Measurements from ENCODE around the gene ATF6.
"Not testable (repeated sequence)": the region's sequence is repeated elsewhere in the genome, so short reads cannot be mapped to it uniquely, and the experiment has no call there.

The ATF6 gene

DNA sequence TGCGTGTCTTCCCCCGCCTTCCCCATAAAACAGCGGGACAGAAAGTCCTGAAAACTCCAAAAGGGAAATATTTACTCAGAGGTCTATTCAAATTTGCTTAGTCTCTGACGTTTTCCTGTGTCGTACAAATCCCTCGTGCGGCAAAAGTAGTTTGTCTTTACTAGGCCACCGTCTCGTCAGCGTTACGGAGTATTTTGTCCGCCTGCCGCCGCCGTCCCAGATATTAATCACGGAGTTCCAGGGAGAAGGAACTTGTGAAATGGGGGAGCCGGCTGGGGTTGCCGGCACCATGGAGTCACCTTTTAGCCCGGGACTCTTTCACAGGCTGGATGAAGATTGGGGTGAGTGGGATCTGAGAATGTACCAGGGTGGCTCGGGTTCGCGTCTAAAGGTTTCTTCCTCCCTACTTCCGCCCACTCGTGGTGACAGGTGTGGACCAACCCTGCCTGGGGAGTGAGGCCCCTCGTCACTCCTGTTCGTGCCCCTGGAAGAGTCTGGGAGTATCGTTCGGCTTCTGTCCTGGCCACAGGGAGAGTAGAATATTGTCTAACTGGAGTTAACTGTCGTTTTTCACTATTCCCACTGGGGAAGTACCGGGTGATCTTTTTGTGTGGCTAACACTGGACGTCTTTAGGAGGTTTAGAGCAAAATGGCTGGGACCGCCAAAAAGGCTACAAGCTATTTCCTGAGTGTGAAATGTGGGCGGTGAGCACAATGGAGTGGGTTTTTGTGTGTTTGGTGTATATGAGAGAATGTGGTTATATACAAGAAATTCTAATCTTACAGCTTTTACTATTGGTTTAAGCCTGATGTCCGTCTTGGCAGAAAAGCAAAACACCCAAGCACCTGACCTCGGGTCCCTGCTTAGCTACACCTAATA is at the start of gene ATF6:
TSS of gene ATF6 (plus strand) at position 219 of the 880 bp plus-strand sequence. CDS start at position 260, 41 bp downstream.
- peak; percentile 85 for DNase-seq

DNA sequence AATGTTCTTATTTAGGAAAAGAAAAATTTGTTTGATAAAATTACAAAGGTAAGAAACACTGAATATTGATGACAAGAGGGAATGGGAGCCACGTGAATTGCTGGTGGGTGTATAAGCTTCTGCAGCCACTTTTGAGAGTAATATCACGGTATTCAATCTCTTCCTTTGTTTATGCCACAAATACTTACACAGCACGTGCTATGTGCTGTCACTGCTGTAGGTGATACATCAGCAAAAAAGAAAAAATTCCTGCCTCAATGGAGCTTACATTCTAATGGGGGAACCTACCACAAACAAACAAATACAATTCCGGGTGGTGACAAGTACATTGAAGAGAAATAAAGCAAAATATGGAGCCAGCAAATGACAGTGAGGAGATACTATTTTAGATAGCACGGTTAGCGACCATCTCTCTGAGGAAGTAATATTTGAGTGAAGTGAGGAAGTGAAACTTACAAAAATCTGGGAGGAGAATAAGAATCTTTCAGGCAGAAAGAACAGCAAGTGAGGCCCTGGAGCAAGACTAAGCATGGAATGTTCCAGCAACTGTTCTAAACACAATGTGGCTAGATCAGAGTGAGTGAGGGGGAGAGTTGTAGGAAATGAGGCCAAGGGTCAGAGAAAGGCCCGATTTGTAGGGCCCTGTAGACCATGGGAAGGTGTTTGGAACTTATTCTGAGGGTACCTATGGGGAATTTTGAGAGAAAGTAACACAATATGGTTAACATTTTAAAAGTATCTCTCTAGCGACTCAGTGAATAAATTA is 47.4 kb upstream of the ATF6 start:
- no peak for DNase-seq

DNA sequence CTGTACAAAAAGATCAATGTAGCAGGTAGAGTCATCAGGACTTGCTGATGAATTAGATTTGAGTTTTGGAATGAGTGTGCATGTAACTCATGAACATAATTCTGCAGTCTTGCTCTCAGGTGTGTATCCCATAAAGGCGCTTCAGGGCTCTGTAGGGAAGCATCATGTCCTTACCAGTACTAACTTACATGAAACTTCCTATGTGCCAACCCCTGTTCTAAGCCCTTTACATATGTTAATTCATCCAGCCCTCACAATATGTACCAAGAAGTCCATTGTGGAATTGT is 46.9 kb upstream of the ATF6 start:
- no peak for DNase-seq

DNA sequence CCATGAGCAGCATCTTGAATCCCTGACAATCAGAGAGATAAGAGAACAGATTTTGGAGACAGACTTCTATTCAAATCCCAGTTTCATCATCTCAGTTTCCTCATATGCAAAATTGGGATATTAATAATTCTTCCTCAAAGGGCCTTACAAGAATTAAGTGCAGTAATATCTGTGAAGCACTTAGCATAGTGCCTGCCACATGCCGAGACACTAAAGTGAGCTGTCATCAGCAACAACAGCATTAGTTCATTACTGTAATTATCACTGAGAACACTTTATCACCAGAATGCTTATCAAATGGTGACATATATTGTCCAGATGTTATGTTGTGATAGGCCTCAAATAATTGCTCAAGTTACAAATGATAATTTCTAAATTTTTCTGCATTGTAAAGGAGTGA is 45.7 kb upstream of the ATF6 start:
- no peak for DNase-seq

DNA sequence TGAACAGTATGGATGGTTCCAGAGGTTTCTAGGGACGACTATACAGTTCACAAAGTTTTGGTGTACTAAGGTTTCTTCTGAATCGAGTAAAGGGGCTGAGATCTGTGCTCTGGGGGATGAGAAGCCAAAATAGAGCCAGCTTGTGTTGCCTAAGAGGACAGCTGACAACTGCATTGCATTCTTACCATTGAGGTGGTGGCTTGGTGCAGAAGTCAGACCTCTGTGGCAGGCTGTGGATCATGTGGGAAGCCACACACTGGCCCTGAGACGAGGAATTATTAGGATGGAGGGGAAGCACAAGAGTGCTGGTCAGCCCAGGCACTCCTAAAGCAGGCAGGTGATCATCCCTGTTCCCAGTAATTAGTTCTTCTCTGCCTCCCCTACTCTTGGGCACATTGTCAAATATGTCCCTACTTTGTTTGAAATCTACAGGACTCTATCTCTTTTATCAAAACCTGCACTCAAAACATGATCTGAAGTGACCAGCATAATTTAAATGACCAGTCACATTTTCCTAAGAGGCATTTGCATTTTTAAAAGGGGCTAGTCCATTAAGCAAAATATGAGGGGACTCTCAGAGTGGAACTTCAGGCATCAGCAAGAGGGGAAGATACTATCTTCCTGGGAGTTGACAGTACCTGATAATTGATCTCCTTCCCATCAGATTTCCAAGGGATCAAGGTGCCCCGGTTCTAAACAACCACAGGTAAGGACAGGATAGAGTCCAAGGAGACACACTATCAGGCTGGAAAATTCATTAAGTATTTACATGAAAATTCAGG is 45.0 kb upstream of the ATF6 start, which contains the start of gene FCRLB:
TSS of gene FCRLB (plus strand) at position 589 of the 782 bp plus-strand sequence. CDS start 1,129 bp downstream, outside the sequence.
- DNase-seq: no peak

GRCh38 chr1:161721738-161722343 is 44.3 kb upstream of the ATF6 start:
- DNase-seq: no peak

- no peak for DNase-seq
Measured at GRCh38 chr1:161722406-161722805, 43.7 kb upstream of the ATF6 start.

GRCh38 chr1:161723459-161724141 is 42.5 kb upstream of the ATF6 start:
- DNase-seq: no peak

GRCh38 chr1:161725258-161725907 is 40.7 kb upstream of the ATF6 start:
- DNase-seq: not testable (repeated sequence)

DNA sequence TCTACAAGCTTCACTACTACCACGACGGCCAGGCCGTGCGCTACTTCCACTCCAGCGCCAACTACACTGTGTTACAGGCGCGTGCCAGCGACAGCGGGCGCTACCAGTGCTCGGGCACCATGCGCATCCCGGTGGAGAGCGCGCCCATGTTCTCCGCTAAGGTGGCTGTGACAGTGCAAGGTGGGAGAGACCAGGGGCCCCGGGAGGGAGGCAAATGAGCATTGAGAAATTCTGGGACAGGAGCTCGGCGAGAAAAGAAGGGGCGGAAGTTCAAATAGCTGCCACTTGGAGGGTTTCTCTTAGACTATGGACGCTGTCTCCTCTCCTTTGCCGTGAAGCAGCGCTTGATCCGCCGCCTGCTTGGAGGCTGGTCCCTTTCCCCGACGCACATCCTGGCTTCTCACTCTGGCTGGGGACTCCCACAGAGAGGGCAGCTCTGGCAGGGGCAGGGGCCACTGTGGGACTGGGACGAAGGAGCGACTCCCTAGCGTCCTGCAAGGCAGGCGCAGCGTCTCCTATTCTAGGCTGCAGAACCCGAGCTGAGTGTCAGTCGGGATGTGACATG is 40.1 kb upstream of the ATF6 start:
- DNase-seq: peak; percentile 55

GRCh38 chr1:161726473-161727255 is 39.5 kb upstream of the ATF6 start:
- peak; percentile 70 for DNase-seq

- DNase-seq: peak; percentile 45
Measured at GRCh38 chr1:161727256-161727924, 38.7 kb upstream of the ATF6 start.

DNA sequence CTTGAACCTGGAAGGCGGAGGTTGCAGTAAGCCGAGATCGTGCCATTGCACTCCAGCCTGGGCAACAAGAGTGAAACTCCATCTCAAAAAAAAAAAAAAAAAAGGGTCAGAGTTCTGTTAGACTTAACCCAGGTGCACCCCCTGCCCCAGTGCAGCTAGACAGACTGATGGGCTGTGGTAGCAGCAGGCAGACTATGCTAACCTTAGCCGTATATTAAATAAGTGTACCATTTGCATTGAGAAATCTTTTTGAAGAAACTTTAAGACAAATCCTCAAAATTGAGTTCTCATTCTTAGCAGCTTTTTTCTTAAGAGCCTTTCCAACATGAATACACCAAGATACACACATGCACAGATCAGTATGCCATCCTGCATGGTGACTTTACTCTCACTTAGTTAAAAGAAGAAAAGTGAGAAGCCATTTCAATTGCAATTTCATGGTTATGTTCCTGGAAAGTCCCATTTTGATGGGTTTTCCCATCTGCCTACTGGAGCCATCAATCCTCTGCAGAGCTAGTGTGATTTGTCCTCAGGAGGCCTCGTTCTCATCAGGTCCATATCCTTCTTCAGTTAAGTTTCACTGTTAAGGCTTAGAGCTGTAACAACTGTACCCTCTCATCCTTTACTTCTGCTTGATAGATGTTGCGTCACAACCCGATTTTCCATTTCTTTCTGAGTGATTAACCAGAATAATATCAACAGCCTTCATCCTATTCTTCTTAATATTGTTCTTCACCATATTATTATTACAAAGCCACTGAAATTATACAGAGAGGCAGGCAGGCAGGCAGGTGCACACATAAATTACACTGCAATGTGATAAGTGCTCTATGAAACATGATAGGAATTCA is 37.5 kb upstream of the ATF6 start:
- no peak for DNase-seq

DNA sequence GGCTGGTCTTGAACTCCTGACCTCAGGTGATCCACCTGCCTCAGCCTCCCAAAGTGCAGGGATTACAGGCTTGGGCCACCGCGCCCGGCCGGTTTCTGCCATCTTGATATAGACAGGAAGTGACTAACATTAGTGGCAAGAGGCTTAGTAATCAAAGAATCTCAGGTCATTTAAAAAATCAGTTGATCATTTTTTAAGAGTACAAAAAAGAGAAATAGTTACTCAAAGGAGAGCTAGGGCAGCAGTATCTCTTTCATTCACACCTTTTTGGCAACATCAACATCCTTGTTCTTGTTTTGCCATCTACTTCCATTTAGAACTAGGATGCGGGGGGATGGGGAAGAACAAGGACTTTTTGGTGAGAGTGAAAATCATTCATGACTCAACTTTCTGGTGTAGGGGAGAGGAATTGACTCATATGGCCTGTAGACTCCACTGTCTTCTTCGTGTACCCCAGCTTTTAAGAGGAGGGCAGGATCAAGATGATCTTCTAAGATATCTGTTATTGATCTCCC is 36.0 kb upstream of the ATF6 start:
- peak; percentile 56 for DNase-seq

- no peak for DNase-seq
Measured at GRCh38 chr1:161731241-161731640, 34.9 kb upstream of the ATF6 start.

GRCh38 chr1:161731981-161732718 is 34.0 kb upstream of the ATF6 start:
- no peak for DNase-seq

DNA sequence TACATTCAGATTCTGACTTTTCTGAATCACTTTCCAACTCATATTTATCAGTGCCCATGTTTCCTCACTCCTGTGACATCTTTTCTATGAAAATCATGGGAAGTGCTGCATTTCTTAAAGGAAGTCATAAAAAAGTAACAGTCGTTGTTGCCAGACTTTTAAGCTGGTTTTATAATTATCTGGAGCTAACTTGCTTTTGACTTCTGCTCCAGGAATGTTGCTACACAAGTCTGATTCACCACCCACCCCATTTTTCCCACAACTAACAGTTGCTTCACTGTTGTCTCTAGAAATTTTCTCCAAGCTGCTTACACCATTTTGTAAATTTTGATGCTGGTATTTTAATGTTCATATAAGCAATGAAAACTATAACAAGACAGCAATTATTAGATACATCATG is 32.6 kb upstream of the ATF6 start:
- no peak for DNase-seq

GRCh38 chr1:161735837-161736236 is 30.3 kb upstream of the ATF6 start:
- no peak for DNase-seq
